GM21737 (cell line): ENCODE data around the gene RASSF4.

Experiments
- ATAC-seq: cut with Tn5 transposase; IDR thresholded peaks from one replicate; pipeline ENCODE4 v1.9.1; 2021; ENCODE audit warnings: mild to moderate bottlenecking, moderate library complexity; ENCODE audit not compliant: unreplicated experiment

RASSF4 gene

GRCh38 chr10:44947371-44948152 lies 12.0 kb upstream of the RASSF4 start:
- peak; percentile 63 for ATAC-seq

GRCh38 chr10:44948642-44949041 lies 11.0 kb upstream of the RASSF4 start:
- no peak for ATAC-seq

- ATAC-seq = no peak
Measured at GRCh38 chr10:44949127-44949802, 10.3 kb upstream of the RASSF4 start.

GRCh38 chr10:44949915-44950314 lies 9.7 kb upstream of the RASSF4 start:
- no peak for ATAC-seq

GRCh38 chr10:44950326-44951225 lies 9.0 kb upstream of the RASSF4 start:
- no peak for ATAC-seq

GRCh38 chr10:44951576-44952226 lies 7.9 kb upstream of the RASSF4 start:
- no peak for ATAC-seq

GRCh38 chr10:44952779-44953231 lies 6.8 kb upstream of the RASSF4 start:
- ATAC-seq = no peak

GRCh38 chr10:44954042-44954441 lies 5.6 kb upstream of the RASSF4 start:
- ATAC-seq = no peak

GRCh38 chr10:44954962-44955361 lies 4.6 kb upstream of the RASSF4 start:
- ATAC-seq = no peak

- no peak for ATAC-seq
Measured at GRCh38 chr10:44955413-44956070, 4.1 kb upstream of the RASSF4 start.

GRCh38 chr10:44956226-44956625 lies 3.4 kb upstream of the RASSF4 start:
- ATAC-seq = no peak

GRCh38 chr10:44956717-44957706 lies 2.6 kb upstream of the RASSF4 start:
- no peak for ATAC-seq

- ATAC-seq = no peak
Measured at GRCh38 chr10:44958196-44958897, 1.3 kb upstream of the RASSF4 start.

GRCh38 chr10:44958898-44959246 lies 730 bp upstream of the RASSF4 start:
- no peak for ATAC-seq

- ATAC-seq = no peak
Measured at GRCh38 chr10:44960088-44960460, 472 bp downstream of the RASSF4 start.

- no peak for ATAC-seq
Measured at GRCh38 chr10:44960482-44961229, 1.1 kb downstream of the RASSF4 start.

- ATAC-seq = no peak
Measured at GRCh38 chr10:44961230-44961571, 1.6 kb downstream of the RASSF4 start.
